Loucy (cell line): ENCODE results near the gene CELA1.
"Not testable (repeated sequence)": the region's sequence is repeated elsewhere in the genome, so short reads cannot be mapped to it uniquely, and the experiment has no call there.

ENCODE experiments used
- H2AFZ ChIP-seq: fragments of 200-600 bp; sonication (generic); 2 replicates; pipeline ENCODE4 v1.6.0; 2016; ENCODE audit warnings: antibody characterized with exemption, mild to moderate bottlenecking, low read length, moderate library complexity
- H3F3A ChIP-seq: fragments of 200-600 bp; 2 replicates; pipeline ENCODE4 v1.6.0; 2016; ENCODE audit warnings: antibody characterized with exemption, low read depth, mild to moderate bottlenecking
- H3K27me3 ChIP-seq: fragments of 200-600 bp; sonication (generic); 2 replicates; pipeline ENCODE4 v1.6.1; 2014; ENCODE audit warnings: low read length, mild to moderate bottlenecking; ENCODE audit not compliant: insufficient read depth, poor library complexity, severe bottlenecking
- H3K36me3 ChIP-seq: fragments of 200-600 bp; sonication (generic); 2 replicates; pipeline ENCODE4 v1.6.1; 2016; ENCODE audit warnings: low read length; ENCODE audit not compliant: insufficient read depth
- H3K4me1 ChIP-seq: fragments of 200-600 bp; sonication (generic); 2 replicates; pipeline ENCODE4 v1.5.1; 2014; ENCODE audit warnings: low read length, mild to moderate bottlenecking; ENCODE audit not compliant: insufficient read depth, poor library complexity, severe bottlenecking
- H3K4me2 ChIP-seq: fragments of 200-600 bp; sonication (generic); 2 replicates; pipeline ENCODE4 v1.6.0; 2014; ENCODE audit warnings: antibody characterized with exemption, low read length, low read depth, mild to moderate bottlenecking; ENCODE audit not compliant: poor library complexity, severe bottlenecking
- H3K4me3 ChIP-seq: fragments of 200-600 bp; sonication (generic); 2 replicates; pipeline ENCODE4 v1.5.1; 2014; ENCODE audit warnings: low read length, mild to moderate bottlenecking, mixed read lengths; ENCODE audit not compliant: poor library complexity, severe bottlenecking
- H3K79me2 ChIP-seq: fragments of 200-600 bp; sonication (generic); 2 replicates; pipeline ENCODE4 v1.6.1; 2014; ENCODE audit warnings: low read length; ENCODE audit not compliant: insufficient read depth
- H3K9ac ChIP-seq: fragments of 200-600 bp; sonication (generic); 2 replicates; pipeline ENCODE4 v1.6.0; 2014; ENCODE audit warnings: mild to moderate bottlenecking, low read depth, low read length, moderate library complexity; ENCODE audit not compliant: poor library complexity, severe bottlenecking
- H3K9me2 ChIP-seq: fragments of 200-600 bp; sonication (generic); replicated peaks from 2 replicates; pipeline ENCODE4 v1.6.1; 2016; ENCODE audit warnings: low read depth, low read length, mixed read lengths
- H3K9me3 ChIP-seq: fragments of 200-600 bp; sonication (generic); 2 replicates; pipeline ENCODE4 v1.6.1; 2014; ENCODE audit warnings: mild to moderate bottlenecking, antibody characterized with exemption, low read length, low read depth; ENCODE audit not compliant: insufficient read depth
- H4K20me1 ChIP-seq: fragments of 200-600 bp; sonication (generic); 2 replicates; pipeline ENCODE4 v1.6.0; 2014; ENCODE audit warnings: antibody characterized with exemption, low read length, mild to moderate bottlenecking; ENCODE audit not compliant: insufficient read depth, poor library complexity, severe bottlenecking
- CTCF ChIP-seq: fragments of 200-600 bp; sonication (generic); conservative IDR thresholded peaks from 2 replicates; pipeline ENCODE4 v1.5.1; 2014; ENCODE audit warnings: mild to moderate bottlenecking, antibody characterized with exemption, low read length
- EZH2phosphoT487 ChIP-seq: fragments of 200-600 bp; IDR thresholded peaks from 2 replicates; pipeline ENCODE4 v1.6.1; 2018; ENCODE audit warnings: antibody characterized with exemption, mild to moderate bottlenecking, moderate library complexity, borderline replicate concordance

The CELA1 gene

GRCh38 chr12:51320695-51321320 lies 25.7 kb downstream of the CELA1 start:
- H3K9me2 ChIP-seq: no peaks in the 10 kb centered on the region
- H3F3A ChIP-seq: peaks cover 13% of the 10 kb centered on the region; the same call in 1 of the 2 replicates

GRCh38 chr12:51320311-51320694 lies 26.2 kb downstream of the CELA1 start:
- Histone ChIP-seq H2AFZ (no peak overlapping the region), H3F3A (peaks cover 13% of the 10 kb centered on the region; the same call in 1 of the 2 replicates), H3K9me2 (no peaks in the 10 kb centered on the region), H3K4me3 (peak overlapping the region; percentile 86), H3K9ac (peak overlapping the region; percentile 100), H3K4me1 (peaks cover 57% of the 10 kb centered on the region), H3K27me3 (no peaks in the 10 kb centered on the region), H3K36me3 (no peaks in the 10 kb centered on the region), H4K20me1 (no peaks in the 10 kb centered on the region), H3K79me2 (peaks cover 56% of the 10 kb centered on the region), H3K4me2 (peak overlapping the region; percentile 83), H3K9me3 (no peaks in the 10 kb centered on the region)
- no peak for TF ChIP-seq EZH2phosphoT487
- no peak for TF ChIP-seq CTCF

More at GRCh38 chr12:51320695-51321320, 25.7 kb downstream of the CELA1 start:
- Histone ChIP-seq H3K79me2 (peaks cover 56% of the 10 kb centered on the region), H2AFZ (no peak overlapping the region), H3K4me3 (peak overlapping the region; percentile 86), H3K4me1 (peaks cover 62% of the 10 kb centered on the region), H3K4me2 (peak overlapping the region; percentile 83), H3K9ac (peak overlapping the region; percentile 100), H3K27me3 (no peaks in the 10 kb centered on the region), H3K36me3 (no peaks in the 10 kb centered on the region), H3K9me3 (no peaks in the 10 kb centered on the region), H4K20me1 (no peaks in the 10 kb centered on the region)
- TF ChIP-seq EZH2phosphoT487: no peak
- TF ChIP-seq CTCF: no peak

GRCh38 chr12:51318846-51319599 lies 27.5 kb downstream of the CELA1 start:
- H3K79me2 ChIP-seq: peaks cover 51% of the 10 kb centered on the region
- H3K27me3 ChIP-seq: no peaks in the 10 kb centered on the region
- H3K9me2 ChIP-seq: no peaks in the 10 kb centered on the region
- H3K36me3 ChIP-seq: no peaks in the 10 kb centered on the region
- TF ChIP-seq EZH2phosphoT487 (no peak), CTCF (no peak)
- peaks cover 13% of the 10 kb centered on the region; the same call in 1 of the 2 replicates for H3F3A ChIP-seq
- no peaks in the 10 kb centered on the region for H3K9me3 ChIP-seq
- H3K4me3 ChIP-seq: peak overlapping the region; percentile 86
- H3K4me2 ChIP-seq: peak overlapping the region; percentile 83
- no peak overlapping the region for H2AFZ ChIP-seq
- H3K4me1 ChIP-seq: peaks cover 47% of the 10 kb centered on the region
- H3K9ac ChIP-seq: peak overlapping the region; percentile 100
- no peaks in the 10 kb centered on the region for H4K20me1 ChIP-seq

- Histone ChIP-seq H3F3A (peaks cover 13% of the 10 kb centered on the region; the same call in 1 of the 2 replicates), H3K4me2 (peak overlapping the region; percentile 83), H3K9ac (peak overlapping the region; percentile 100), H3K4me1 (peaks cover 45% of the 10 kb centered on the region), H3K4me3 (peak overlapping the region; percentile 86), H3K79me2 (peaks cover 44% of the 10 kb centered on the region)
- H4K20me1 ChIP-seq, H3K27me3 ChIP-seq, H3K9me2 ChIP-seq, H3K9me3 ChIP-seq, H2AFZ ChIP-seq, H3K36me3 ChIP-seq: not testable (repeated sequence)
Observed at GRCh38 chr12:51318057-51318806, 28.2 kb downstream of the CELA1 start.
